Liver (tissue), 3 donors: ENCODE results near the gene PIWIL1.

Experiments used
- CTCF ChIP-seq: fragments of 150-350 bp; IDR thresholded peaks from 2 replicates; pipeline ENCODE4 v1.5.1; 2017; ENCODE audit warnings: improper control_type of control experiment, low read depth, low read length; ENCODE audit not compliant: missing input control
- MAX ChIP-seq: IDR thresholded peaks from 2 replicates; pipeline ENCODE4 v1.6.1; 2016; ENCODE audit warnings: antibody characterized with exemption
- RXRA ChIP-seq, 2 donors: IDR thresholded peaks; 2 replicates each; pipeline ENCODE4 v1.6.1; 2017 to 2018; ENCODE audit warnings: antibody characterized with exemption in 2 of 2, mild to moderate bottlenecking in 1 of 2
- SP1 ChIP-seq: IDR thresholded peaks from 2 replicates; pipeline ENCODE4 v1.6.1; 2018; ENCODE audit warnings: antibody characterized with exemption, mild to moderate bottlenecking
- donor health status: healthy.
- donor health status: healthy.

GRCh38 chr12:130371296-130371695, 33.6 kb downstream of the PIWIL1 start:
- TF ChIP-seq SP1 (no peak), CTCF (no peak), MAX (no peak), RXRA (IDR thresholded peaks at IDR 0.05) (no peak)
